ENCODE data around the gene SMIM41. TPM values are rescaled to one million over a fixed set of nuclear protein-coding genes. Genes with fewer than 3 reads are reported as not detected.

SMIM41 gene
- total and polyA plus RNA-seq, 2 experiments from 2014 or later = not detected

GRCh38 chr12:52126605-52127578 lies 47.4 kb downstream of the SMIM41 start:
- Histone ChIP-seq H3K36me3 (ENCODE audit: low read depth) (no peaks in the 10 kb centered on the region), H3K27me3 (replicated peaks; ENCODE audit: insufficient read depth) (no peaks in the 10 kb centered on the region; the same call in 1 of the 2 replicates), H3K4me2 (ENCODE audit: unreplicated experiment) (no peak overlapping the region), H3K9me2 (ENCODE audit: insufficient read depth) (no peaks in the 10 kb centered on the region), H3K79me2 (ENCODE audit: insufficient read depth) (no peaks in the 10 kb centered on the region), H3K4me3 (no peak overlapping the region), H3K9ac (no peak overlapping the region), H3K9me3 (ENCODE audit: low read depth) (no peaks in the 10 kb centered on the region), H3F3A (ENCODE audit: insufficient read depth) (no peaks in the 10 kb centered on the region), H3K27ac (no peak overlapping the region), H2AFZ (no peak overlapping the region), H4K20me1 (ENCODE audit: insufficient read depth) (no peaks in the 10 kb centered on the region), H3K4me1 (ENCODE audit: insufficient read depth) (no peaks in the 10 kb centered on the region)
- TF ChIP-seq EZH2 (IDR thresholded peaks at IDR 0.05; ENCODE audit: insufficient read depth, poor library complexity, severe bottlenecking) = no peak
- TF ChIP-seq EZH2phosphoT487 (IDR thresholded peaks at IDR 0.05; ENCODE audit: insufficient read depth, low read depth) = no peak
- in situ Hi-C loops (cut with MboI) = no loop called here
- DNase-seq = no peak
- 72 to 74% methylated on average over 21 of the region's 21 CpGs for WGBS, 2 experiments (ENCODE audit: low coverage in 1 of 2, low lambda C conversion rate in 2 of 2, missing lambda C conversion rate in 2 of 2)

GRCh38 chr12:52127683-52128450 lies 48.4 kb downstream of the SMIM41 start:
- Histone ChIP-seq H3F3A (ENCODE audit: insufficient read depth) (0 out of 2 replicates have a peak, but pooled peaks cover 5% of the 10 kb centered on the region), H3K9me2 (ENCODE audit: insufficient read depth) (no peaks in the 10 kb centered on the region), H3K36me3 (ENCODE audit: low read depth) (no peaks in the 10 kb centered on the region), H3K4me3 (no peak overlapping the region), H3K4me2 (ENCODE audit: unreplicated experiment) (no peak overlapping the region), H2AFZ (no peak overlapping the region), H3K9me3 (ENCODE audit: low read depth) (no peaks in the 10 kb centered on the region), H3K27me3 (replicated peaks; ENCODE audit: insufficient read depth) (no peaks in the 10 kb centered on the region; the same call in 1 of the 2 replicates), H3K79me2 (ENCODE audit: insufficient read depth) (no peaks in the 10 kb centered on the region), H3K4me1 (ENCODE audit: insufficient read depth) (peaks cover 6% of the 10 kb centered on the region; the same call in 1 of the 2 replicates), H3K9ac (no peak overlapping the region), H3K27ac (no peak overlapping the region), H4K20me1 (ENCODE audit: insufficient read depth) (no peaks in the 10 kb centered on the region)
- 62 to 70% methylated on average over 10 of the region's 10 CpGs for WGBS, 2 experiments (ENCODE audit: low coverage in 1 of 2, low lambda C conversion rate in 2 of 2, missing lambda C conversion rate in 2 of 2)
- no peak for DNase-seq
- no peak for TF ChIP-seq EZH2 (IDR thresholded peaks at IDR 0.05; ENCODE audit: insufficient read depth, poor library complexity, severe bottlenecking)
- TF ChIP-seq EZH2phosphoT487 (IDR thresholded peaks at IDR 0.05; ENCODE audit: insufficient read depth, low read depth) = no peak
- in situ Hi-C loops (cut with MboI) = no loop called here

GRCh38 chr12:52130711-52131110 lies 51.2 kb downstream of the SMIM41 start:
- Histone ChIP-seq H3K36me3 (ENCODE audit: low read depth) (no peaks in the 10 kb centered on the region), H3K4me2 (ENCODE audit: unreplicated experiment) (no peak overlapping the region), H3K27ac (no peak overlapping the region), H4K20me1 (ENCODE audit: insufficient read depth) (no peaks in the 10 kb centered on the region), H3F3A (ENCODE audit: insufficient read depth) (0 out of 2 replicates have a peak, but pooled peaks cover 5% of the 10 kb centered on the region), H3K79me2 (ENCODE audit: insufficient read depth) (no peaks in the 10 kb centered on the region), H2AFZ (no peak overlapping the region), H3K9ac (no peak overlapping the region), H3K4me3 (no peak overlapping the region), H3K9me2 (ENCODE audit: insufficient read depth) (no peaks in the 10 kb centered on the region), H3K4me1 (ENCODE audit: insufficient read depth) (peaks cover 6% of the 10 kb centered on the region; the same call in 1 of the 2 replicates), H3K27me3 (replicated peaks; ENCODE audit: insufficient read depth) (no peaks in the 10 kb centered on the region), H3K9me3 (ENCODE audit: low read depth) (no peaks in the 10 kb centered on the region)
- 52 to 54% methylated on average over 5 of the region's 5 CpGs for WGBS, 2 experiments (ENCODE audit: low coverage in 1 of 2, low lambda C conversion rate in 2 of 2, missing lambda C conversion rate in 2 of 2)
- in situ Hi-C loops (cut with MboI) = no loop called here
- no peak for DNase-seq
- TF ChIP-seq EZH2phosphoT487 (IDR thresholded peaks at IDR 0.05; ENCODE audit: insufficient read depth, low read depth) (no peak), EZH2 (IDR thresholded peaks at IDR 0.05; ENCODE audit: insufficient read depth, poor library complexity, severe bottlenecking) (no peak)

GRCh38 chr12:52132754-52133161 lies 53.3 kb downstream of the SMIM41 start:
- Histone ChIP-seq H4K20me1 (ENCODE audit: insufficient read depth) (no peaks in the 10 kb centered on the region), H3K9ac (no peak overlapping the region), H3F3A (ENCODE audit: insufficient read depth) (0 out of 2 replicates have a peak, but pooled peaks cover 5% of the 10 kb centered on the region), H3K4me1 (ENCODE audit: insufficient read depth) (peaks cover 6% of the 10 kb centered on the region; the same call in 1 of the 2 replicates), H3K27ac (peak overlapping the region; percentile 27), H3K4me2 (ENCODE audit: unreplicated experiment) (no peak overlapping the region), H3K36me3 (ENCODE audit: low read depth) (no peaks in the 10 kb centered on the region), H3K4me3 (no peak overlapping the region), H3K9me3 (ENCODE audit: low read depth) (no peaks in the 10 kb centered on the region), H3K27me3 (replicated peaks; ENCODE audit: insufficient read depth) (no peaks in the 10 kb centered on the region), H3K9me2 (ENCODE audit: insufficient read depth) (no peaks in the 10 kb centered on the region), H3K79me2 (ENCODE audit: insufficient read depth) (no peaks in the 10 kb centered on the region), H2AFZ (no peak overlapping the region)
- 2 to 7% methylated on average over 3 of the region's 3 CpGs for WGBS, 2 experiments (ENCODE audit: low coverage in 1 of 2, low lambda C conversion rate in 2 of 2, missing lambda C conversion rate in 2 of 2)
- TF ChIP-seq EZH2 (IDR thresholded peaks at IDR 0.05; ENCODE audit: insufficient read depth, poor library complexity, severe bottlenecking) = no peak
- in situ Hi-C loops (cut with MboI) = no loop called here
- DNase-seq = peak; percentile 76
